Testis (tissue), 2 donors: ENCODE results near the gene SIGLEC9.

Source experiments
- POLR2A ChIP-seq: fragments of 450-650 bp; IDR thresholded peaks from one replicate; pipeline ENCODE4 v1.6.1; 2017; ENCODE audit warnings: antibody characterized with exemption, mild to moderate bottlenecking, moderate library complexity
- TF ChIP-seq, protein P1 (sequence below), 3 experiments: fragments of 450-650 bp in 2 of 3; fragments of 200-600 bp in 1 of 3; sonication (generic) in 1 of 3; IDR thresholded peaks; one replicate each; pipeline ENCODE4 v1.5.1; 2016 to 2019; ENCODE audit warnings: antibody characterized with exemption in 3 of 3, mild to moderate bottlenecking in 2 of 3, moderate library complexity in 1 of 3

DNA sequence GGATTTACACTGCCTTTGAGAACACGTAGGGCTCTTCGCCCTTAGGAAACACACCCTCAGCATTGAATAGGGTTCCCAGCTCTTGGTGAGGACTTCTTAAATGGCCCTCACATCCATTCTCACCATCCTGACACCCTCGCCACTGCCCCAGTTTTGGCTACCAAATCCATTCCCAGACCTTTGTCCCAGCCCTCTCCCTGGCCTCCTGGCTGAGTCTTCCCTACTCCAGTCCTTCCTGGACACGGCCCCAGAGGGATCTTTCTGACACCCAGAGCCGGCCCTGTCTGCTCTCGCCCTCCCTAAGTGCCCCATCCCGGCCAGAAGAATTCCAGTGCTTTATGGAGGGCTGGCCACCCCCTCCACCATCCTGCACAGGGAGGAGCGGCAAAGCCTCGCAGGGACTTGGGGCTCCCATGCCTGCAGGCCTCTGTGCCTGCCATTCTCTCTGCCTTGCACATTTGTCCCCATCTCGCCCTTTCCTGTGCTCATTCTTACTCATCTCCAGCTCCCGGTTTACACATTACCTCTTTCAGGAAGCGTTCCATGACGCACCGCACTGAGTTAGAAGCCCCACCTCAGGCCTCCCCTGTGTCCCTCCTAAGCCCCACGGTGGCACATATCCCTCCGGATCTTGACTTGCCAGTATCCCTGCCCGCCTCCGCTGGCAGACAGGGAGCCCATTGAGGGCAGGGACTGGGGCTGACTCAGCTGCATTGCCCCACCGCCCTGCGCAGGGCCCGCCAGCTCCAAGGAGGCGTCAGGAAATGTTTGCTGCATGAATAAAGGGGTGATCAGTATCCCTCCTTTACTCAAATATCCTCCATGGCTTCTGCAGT lies 31.0 kb upstream of the SIGLEC9 start:
- TF ChIP-seq, protein P1, sequence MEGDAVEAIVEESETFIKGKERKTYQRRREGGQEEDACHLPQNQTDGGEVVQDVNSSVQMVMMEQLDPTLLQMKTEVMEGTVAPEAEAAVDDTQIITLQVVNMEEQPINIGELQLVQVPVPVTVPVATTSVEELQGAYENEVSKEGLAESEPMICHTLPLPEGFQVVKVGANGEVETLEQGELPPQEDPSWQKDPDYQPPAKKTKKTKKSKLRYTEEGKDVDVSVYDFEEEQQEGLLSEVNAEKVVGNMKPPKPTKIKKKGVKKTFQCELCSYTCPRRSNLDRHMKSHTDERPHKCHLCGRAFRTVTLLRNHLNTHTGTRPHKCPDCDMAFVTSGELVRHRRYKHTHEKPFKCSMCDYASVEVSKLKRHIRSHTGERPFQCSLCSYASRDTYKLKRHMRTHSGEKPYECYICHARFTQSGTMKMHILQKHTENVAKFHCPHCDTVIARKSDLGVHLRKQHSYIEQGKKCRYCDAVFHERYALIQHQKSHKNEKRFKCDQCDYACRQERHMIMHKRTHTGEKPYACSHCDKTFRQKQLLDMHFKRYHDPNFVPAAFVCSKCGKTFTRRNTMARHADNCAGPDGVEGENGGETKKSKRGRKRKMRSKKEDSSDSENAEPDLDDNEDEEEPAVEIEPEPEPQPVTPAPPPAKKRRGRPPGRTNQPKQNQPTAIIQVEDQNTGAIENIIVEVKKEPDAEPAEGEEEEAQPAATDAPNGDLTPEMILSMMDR (IDR thresholded peaks at IDR 0.05): no peak
- no peak for TF ChIP-seq POLR2A
